TTC549 (cell line): ENCODE results near the gene SCARB2.
"Not testable (repeated sequence)": the region's sequence is repeated elsewhere in the genome, so short reads cannot be mapped to it uniquely, and the experiment has no call there.

Experiments
- FAIRE-seq: peaks from 2 replicates; lab custom pipeline; 2012; peaks lifted over from hg19 to GRCh38; lab: Jason Lieb, UNC

Gene SCARB2, protein sequence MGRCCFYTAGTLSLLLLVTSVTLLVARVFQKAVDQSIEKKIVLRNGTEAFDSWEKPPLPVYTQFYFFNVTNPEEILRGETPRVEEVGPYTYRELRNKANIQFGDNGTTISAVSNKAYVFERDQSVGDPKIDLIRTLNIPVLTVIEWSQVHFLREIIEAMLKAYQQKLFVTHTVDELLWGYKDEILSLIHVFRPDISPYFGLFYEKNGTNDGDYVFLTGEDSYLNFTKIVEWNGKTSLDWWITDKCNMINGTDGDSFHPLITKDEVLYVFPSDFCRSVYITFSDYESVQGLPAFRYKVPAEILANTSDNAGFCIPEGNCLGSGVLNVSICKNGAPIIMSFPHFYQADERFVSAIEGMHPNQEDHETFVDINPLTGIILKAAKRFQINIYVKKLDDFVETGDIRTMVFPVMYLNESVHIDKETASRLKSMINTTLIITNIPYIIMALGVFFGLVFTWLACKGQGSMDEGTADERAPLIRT

DNA sequence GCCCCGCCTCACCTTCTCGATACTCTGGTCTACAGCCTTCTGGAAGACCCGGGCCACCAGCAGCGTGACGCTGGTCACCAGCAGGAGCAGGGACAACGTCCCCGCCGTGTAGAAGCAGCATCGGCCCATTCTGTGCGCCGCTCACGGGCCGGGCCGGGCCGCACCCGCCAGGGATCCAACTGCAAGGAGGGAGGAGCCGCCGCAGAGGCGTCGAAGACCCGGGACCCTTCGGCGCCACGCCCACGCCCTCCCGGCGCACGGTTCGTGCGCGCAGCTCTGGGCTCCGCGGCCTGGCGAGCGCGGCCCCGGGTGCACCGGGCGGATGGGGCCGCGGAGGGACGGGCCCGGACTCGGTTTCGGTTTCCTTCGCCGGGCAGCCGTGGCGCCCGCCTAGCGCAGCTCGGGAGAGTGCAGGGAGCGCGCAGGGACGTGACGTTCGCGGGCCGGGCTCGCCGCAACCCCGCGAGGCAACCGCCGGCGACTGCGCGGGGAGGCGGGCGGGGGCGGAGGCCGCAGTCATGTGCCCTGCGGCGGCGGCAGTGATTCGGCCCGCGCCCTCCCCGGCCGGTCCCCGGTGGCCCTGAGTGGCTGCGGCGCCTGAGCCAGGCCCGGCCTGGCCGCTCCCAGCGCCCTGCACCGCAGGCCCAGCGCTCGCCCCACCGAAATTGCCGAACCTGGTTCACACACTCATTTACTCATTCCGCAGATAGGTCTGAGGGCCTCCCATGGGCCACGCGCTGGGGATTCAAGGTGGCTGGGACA is at the start of gene SCARB2:
TSS of gene SCARB2 (minus strand) at position 410 of the 762 bp plus-strand sequence. CDS start at position 129, 281 bp downstream.
- no peak for FAIRE-seq

DNA sequence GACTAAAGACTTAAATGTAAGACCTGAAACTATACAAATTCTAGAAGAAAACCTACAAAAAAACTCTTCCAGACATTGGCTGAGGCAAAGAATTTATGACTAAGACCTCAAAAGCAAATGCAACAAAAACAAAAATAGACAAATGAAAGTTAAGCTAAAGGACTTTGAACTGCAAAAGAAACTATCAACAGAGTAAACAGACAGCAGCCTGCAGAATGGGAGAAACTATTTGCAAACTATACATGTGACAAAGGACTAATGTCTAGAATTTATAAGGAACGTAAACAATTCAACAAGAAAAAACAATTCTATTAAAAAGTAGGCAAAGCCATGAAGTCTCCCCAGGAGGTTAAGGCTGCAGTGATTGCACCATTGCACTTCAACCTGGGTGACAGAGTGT is 46.9 kb upstream of the SCARB2 start:
- no peak for FAIRE-seq

DNA sequence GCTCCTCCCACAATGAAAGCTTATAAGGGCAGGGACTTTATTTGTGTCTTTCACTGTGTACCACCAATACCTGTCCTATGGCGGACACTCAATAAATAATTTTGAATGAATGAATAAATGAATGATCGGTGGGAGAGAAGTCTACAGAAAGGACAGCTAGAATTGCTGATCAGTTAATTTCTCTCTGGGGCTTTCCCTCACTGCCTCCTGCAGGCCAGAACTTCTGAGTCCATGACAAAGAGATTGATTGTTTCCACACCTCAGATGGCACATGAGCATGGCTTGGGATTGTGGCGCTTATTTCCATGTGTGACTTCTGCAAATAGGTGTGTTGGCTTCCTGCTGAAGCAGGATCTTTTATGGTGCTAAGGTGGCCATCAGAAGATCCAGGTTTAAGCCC is 44.2 kb upstream of the SCARB2 start:
- no peak for FAIRE-seq

DNA sequence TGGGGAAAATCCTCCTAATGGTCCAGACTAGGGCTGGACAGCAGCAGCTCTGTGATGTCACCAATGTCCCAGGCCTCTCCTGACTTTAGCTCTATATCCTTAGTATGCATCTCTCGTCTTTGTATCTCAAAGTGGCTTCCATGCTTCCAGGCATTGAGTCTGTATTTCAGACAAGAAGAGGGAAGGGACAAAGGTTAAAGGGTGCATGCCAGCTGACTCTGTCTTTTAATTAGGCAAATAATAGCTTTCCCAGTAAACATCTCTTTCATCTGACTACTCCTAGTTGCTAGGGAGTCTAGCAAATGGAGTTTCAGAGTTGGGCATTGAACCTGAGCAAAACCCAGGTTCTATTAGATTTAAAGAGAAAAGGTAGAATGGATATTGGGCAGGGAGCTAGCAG is 43.3 kb upstream of the SCARB2 start:
- FAIRE-seq, result no peak

DNA sequence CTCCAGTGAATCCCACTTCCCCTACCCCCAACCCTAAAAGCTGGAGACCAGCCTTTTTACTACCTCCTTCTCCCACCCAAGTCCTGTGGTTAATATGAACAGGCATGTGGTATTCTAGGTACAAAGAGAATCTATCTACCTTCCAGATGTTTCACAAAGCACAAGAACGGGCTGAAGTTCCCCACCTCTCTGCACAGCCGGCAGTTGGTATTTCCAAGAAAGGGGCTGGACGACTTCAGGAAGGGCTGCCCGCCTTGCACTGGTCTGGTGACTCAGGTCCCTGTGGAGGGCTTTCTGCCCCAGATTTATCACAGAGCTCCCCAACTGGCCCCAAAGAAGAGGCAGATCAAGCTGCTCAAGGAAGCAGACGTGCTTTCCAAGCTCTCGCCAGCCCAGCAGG is 42.4 kb upstream of the SCARB2 start:
- FAIRE-seq, result no peak

DNA sequence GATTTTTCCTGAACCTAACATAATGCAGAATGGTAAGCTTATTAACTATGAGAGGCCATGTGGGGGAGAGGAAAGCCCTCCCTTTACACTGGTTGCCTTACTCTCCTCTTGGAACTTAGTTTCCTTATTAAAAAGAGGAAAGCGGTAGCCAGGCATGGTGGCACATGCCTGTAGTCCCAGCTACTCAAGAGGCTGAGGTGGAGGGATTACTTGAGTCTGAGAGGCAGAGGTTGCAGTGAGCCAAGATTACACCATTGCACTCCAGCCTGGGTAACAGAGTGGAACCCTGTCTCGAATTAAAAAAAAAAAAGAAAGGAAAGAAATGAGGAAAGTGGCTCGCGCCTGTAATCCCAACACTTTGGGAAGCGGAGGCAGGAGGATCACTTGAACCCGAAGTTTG is 39.9 kb upstream of the SCARB2 start:
- no peak for FAIRE-seq

DNA sequence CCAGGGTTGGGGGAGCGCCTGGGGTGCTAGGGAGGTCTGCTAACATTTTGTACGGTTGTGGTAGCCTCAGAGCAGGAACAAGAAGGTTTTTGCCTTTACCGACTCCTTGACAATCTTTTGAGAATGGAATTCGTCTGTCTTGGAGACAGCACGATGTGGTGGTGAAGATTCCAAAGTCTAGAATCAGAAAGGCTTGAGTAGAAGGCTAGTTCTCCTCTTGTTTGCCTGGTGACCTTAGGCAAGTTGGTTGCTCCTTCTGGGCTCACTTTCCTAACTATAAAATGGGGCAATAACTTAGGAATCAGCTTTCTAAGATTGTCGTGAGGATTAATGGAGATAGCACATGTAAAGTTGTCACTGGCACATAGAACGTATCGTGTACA is 38.6 kb upstream of the SCARB2 start:
- no peak for FAIRE-seq

DNA sequence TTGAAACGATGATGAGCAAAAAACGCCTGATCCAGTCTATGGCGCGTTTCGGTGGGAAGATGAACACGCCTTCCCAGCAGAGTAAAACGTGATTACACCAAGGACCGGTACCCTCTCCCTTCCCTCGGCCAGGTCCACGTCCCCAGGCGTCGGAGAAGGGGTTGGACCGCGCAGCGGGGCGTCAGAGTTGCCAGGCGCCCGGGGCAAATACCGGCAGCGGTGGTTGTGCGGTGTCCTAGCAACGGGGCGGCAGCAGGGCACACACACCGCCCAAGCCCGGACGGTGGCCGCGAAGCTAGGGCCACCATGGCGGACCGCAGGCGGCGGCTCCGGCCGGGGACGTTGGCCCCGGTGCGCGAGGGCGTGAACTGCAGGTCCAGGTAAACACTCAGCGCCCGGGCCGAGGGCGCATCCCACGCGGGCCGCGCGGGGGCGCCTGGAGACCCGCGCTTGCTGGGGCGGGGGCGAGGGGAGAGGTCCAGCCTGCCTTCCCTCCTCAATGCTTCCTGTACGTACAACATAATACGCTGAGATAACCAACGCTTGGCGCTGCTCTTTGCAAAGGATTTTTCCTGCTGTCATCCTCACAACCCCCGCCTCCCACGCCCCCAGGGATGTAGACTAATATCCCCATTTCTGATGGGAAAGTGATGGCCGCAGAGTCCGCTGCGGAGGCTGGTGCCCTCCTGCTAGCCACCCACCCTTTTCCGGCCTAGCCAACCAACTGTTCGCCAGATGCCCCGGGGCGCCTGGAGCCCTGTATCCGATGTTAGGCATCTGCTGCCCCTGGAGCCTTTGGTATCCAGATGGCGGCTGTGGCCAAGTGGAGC is 38.0 kb upstream of the SCARB2 start, which contains the start of gene FAM47E:
TSS of gene FAM47E (plus strand) at position 281 of the 830 bp plus-strand sequence. CDS start at position 307, 26 bp downstream.
- no peak for FAIRE-seq

DNA sequence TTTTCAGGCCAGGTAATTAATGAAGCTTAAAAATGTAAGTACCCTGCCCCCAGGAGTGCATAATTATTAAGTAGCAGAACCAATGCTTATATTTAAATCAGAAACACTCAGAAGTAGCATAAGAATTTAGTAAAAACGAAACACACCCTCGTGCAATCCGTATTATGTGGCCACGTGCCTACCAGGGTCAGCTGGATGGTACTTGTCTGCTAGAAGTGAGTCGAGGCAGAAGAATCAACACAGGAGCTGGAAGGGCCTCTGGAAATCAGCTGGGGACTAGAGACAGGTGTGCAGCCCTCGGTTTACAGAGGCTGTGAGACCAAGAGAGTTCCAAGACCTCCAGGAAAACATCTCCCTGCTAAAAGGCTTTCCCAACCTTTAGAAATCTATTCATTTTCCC is 37.3 kb upstream of the SCARB2 start:
- FAIRE-seq, result no peak

DNA sequence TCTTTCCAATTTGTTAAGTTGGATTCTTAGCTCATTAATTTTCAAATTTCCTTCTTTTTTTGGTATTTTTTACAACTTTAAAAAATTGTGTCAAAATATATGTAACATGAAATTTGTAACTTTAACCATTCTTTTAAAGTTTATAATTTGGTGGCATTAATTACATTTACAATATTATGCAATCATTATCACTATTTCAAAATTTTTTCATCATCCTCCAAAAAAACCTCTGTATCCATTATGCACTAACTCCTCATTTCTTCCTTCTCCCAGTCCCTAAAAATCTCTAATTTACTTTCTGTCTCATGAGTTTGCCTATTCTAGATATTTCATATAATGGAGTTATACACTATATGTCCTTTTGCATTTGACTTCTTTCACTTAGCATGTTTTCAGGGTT is 33.2 kb upstream of the SCARB2 start:
- FAIRE-seq, result peak; percentile 26

DNA sequence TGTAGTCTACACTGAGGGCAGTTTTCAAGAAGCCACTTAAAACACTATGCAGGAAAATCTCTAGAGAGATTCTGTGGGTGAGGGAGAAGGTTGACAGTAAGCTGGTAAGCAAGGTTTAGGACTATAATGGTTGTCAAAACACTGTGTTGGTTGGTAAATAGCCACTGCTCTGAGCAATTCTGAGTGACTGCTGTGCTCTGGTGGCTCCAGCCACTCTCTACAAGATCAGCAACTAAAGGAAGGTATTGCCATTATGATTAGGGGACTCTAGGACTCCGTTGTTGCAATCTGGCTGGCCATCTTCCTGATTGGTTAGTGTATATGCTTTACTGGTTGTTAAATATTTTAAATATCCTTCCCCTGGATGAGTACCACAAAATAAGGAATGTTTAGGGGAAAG is 32.4 kb upstream of the SCARB2 start:
- FAIRE-seq, result no peak

DNA sequence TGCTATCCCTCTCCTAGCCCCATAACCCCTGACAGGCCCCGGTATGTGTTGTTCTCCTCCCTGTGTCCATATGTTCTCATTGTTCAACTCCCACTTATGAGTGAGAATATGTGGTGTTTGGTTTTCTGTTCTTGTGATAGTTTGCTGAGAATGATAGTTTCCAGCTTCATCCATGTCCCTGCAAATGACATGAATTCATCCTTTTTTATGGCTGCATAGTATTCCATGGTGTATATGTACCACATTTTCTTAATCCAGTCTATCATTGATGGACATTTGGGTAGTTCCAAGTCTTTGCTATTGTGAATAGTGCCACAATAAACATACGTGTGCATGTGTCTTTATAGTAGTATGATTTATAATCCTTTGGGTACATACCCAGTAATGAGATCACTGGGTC is 30.3 kb upstream of the SCARB2 start:
- not testable (repeated sequence) for FAIRE-seq

DNA sequence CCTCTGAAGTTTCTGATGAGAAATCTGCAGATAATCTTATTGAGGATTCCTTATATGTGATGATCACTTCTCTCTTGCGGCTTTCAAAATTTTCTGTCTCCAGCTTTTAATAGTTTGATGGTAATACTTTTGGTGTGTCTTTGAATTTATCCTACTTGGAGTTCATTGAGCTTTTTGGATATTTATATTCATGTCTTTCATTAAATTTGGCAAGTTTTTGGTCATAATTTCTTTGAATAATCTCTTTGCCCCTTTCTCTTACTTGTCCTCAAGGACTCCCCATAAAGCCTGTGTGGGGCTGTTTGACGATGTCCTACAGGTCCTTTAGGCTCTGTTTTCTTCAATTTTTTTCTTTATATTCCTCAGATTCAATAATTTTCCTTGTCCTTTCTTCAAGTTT is 26.6 kb upstream of the SCARB2 start:
- FAIRE-seq, result no peak

DNA sequence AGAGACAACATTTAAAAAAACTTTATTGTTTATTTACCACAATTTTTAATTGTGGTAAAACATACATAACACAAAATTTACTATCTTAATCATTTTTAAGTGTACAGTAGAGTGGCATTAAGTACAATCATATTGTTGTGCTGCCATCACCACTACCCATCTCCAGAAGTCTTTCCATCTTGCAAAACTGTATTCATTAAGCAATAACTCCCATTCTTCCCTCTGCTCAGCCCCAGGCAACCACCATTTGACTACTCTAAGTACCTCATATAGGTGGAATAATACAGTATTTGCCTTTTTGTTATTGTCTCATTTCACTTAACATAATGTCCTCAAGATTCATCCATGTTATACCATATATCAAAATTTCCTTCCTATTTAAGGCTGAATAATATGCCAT is 25.1 kb upstream of the SCARB2 start:
- FAIRE-seq, result no peak

DNA sequence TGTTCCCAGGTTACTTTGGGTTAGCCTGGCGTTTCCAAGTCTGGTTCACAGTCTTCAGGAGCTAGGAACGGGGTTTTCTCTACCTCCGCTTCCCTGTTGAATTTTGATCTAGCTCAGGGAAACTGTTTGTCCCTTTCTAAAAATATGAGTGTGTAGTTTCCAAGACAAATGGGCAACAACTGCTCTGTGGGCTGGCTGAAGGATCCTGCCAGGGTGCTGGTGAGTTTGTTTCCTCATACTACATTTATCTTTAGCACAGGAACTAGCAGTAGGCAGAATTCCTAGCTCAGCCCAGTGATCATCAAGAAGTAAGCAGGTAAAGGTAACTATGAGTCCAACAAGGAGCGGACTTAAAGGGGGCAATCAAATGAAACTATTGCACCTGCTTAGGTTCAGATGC is 24.6 kb upstream of the SCARB2 start:
- no peak for FAIRE-seq

DNA sequence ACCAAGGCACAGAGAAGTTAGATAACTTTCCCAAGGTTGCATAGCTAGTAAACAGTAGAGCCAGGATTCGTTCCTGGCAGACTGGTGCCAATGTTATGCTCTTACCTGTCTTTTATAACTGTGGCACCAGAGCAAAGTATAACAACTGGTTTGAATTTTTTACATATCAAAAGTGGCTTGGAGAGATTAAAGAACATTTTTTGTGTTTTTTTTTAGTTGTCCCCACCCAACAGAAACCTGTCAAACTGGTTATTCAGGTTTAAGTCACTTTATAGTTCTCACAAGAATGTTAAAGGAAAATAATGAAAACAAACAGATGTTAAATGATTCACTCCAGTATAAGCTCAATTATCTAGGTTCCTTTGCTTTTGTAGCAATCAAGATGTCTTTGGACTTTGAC is 22.3 kb upstream of the SCARB2 start:
- no peak for FAIRE-seq

DNA sequence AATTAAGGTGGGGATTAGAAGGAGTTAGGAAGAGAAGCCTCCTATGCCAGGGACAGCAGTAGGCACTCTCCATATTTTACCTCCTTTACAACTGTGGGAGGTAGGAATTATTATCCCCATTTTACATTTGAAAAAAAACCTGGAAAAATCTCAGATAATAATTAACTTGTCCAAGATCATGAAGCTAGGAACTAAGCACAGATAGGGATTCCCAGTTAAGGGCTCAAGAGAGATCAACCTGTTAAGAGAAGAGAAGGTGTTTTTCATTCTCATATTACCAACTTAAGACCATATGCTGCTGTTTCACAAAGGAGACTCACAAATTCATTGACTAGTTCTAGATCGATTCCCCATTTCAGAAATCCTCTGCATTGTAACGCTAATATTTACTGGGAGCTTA is 21.8 kb upstream of the SCARB2 start:
- FAIRE-seq, result no peak

DNA sequence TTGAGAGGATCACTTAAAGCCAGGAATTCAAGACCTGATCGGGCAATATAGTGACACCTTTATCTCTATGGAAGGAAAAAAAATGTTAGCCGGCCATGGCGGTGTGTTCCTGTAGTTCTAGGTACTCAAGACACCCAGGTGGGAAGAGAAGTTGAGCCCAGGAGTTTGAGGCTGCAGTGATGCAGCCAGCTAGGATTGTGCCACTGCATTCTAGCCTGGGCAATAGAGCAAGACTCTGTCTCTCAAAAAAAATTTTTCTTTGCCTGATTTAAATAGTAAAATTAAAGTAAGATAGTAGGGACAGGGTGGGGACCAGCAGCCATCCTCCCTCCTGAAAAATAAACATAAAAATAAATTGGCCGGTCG is 21.0 kb upstream of the SCARB2 start:
- FAIRE-seq, result no peak

DNA sequence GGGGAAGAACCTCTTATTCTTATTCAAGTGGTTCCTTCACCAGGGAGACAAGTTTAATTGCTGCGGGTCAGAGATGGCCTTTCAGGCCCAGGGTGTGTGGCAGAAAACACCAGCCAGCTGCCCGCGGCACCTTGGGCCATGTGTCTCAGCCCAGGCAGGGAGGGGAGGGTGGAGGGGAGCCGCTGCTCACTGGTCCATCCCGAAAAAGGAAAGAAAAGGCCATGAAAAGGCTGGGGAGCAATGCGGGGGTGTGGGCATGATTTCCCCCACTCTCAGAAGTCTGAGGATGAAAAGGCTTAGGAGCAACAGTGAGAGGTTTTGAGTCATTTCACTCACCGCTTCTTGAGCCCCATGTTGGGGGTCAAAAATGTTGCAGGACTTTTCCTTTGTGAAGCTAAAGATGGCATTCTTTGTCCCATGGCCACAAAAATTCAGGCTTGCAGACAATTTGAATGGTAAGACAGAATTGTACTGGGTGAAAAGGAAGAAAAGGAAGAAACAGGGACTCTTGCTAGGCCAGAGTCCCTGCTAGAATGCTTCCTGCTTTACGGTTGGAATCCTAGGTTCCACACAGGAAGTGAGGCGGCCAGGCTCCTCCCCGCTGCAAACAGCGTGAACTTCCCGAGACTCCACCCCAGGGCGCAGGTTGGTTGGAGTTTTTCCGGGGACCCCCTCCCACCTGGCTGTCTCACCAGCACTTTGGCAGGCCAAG is 20.5 kb upstream of the SCARB2 start:
- FAIRE-seq, result no peak

DNA sequence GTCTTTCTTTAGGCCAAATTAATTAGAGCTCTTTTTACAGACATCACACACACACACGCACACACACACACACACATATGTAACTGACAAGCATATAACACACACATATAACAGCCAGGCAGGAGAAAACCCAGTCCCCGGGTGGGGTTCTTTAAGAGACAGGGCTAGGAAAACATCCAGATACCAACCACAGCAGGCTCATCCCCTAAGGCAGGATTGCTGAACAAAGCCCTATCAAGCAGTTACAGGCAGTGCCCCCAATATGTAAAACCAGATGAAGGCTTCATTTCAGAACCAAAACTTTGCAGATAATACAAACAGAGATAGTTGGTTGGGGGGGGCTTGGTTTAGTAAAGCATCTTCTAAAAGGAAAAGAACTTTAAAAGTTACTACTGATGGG is 19.9 kb upstream of the SCARB2 start:
- FAIRE-seq, result no peak

DNA sequence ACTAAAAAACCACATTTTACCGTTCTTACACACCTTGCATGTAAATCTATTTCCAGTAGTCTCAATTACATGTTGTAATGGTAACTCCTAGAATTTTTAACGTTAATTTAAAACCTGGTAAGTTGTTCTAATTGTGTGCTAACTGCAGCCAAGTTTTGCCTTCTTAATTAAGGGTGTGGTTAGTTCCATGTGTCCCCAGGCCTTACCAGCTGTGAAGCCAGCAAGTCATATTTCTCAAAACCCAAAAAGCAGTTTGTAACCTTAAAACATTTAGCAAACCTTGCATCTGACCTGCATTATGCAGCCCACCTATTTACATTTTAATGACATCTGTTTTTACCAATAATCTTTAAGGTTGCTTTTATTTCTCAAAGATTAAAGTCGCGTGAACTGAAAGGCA is 19.5 kb upstream of the SCARB2 start:
- no peak for FAIRE-seq

DNA sequence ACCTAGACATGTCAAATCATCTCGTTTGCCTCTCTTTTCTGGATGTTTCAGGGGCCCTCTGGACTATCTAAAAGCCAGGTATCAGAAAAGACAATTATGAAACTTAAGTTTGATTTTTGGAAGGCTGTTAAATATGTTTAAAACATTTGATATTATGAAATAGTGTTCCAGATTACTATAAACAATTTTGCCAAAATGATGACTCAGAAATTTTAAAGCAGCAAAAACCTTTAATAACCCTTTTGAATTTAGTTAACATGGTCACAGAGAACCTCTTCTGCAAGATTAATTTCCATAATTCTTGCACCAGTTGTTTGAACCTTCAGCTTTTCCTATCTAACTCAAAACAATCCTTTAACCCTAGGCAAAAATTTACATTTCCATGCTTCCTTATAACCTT is 19.1 kb upstream of the SCARB2 start:
- no peak for FAIRE-seq
